ENCODE measurements around the gene CENPT.

CENPT gene, protein sequence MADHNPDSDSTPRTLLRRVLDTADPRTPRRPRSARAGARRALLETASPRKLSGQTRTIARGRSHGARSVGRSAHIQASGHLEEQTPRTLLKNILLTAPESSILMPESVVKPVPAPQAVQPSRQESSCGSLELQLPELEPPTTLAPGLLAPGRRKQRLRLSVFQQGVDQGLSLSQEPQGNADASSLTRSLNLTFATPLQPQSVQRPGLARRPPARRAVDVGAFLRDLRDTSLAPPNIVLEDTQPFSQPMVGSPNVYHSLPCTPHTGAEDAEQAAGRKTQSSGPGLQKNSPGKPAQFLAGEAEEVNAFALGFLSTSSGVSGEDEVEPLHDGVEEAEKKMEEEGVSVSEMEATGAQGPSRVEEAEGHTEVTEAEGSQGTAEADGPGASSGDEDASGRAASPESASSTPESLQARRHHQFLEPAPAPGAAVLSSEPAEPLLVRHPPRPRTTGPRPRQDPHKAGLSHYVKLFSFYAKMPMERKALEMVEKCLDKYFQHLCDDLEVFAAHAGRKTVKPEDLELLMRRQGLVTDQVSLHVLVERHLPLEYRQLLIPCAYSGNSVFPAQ

DNA sequence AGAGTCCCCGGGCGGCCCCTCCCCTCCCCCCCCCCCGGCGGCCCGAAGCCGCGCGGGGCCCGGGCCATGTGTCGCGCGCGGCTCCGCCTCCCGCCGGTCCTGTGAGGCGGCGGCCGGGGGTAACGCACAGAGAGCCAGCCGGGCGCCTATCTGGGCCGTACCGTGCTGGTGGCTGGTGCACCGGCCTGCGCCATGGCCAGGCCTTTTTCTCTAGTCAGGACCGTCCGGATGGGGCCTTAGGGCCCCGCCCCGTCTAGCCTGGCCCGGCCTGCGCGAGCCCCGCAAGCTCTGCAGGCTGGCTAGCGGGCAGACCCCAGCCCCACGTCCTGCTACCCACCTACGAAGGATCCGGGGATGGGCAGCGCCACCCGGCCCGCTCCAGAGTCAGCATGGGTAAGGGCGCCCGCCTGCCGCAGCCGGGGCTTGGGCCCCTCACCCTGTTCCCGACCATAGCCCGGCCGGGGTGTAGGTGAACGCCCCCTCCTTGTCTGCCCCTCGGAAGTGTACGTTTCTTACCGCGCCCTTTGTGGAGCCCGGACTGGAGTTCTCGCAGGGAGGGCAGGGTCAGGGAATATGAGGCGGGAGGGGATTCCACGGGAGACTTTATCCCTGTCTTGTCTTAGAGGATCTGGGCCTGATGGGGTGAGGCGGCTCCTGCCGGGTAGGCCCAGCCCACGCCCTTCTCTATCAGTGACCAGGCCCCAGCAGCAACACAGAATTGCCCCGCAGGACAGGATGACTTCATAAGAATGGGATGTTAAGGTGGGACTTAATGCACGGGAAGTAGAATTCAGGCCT is at the start of gene CENPT:
Gene CENPT, minus strand, starts transcription at position 630 of the 798 bp plus-strand sequence. CDS start 13,834 bp downstream, outside the sequence.
- DNase-seq = peak; percentile 65

DNA sequence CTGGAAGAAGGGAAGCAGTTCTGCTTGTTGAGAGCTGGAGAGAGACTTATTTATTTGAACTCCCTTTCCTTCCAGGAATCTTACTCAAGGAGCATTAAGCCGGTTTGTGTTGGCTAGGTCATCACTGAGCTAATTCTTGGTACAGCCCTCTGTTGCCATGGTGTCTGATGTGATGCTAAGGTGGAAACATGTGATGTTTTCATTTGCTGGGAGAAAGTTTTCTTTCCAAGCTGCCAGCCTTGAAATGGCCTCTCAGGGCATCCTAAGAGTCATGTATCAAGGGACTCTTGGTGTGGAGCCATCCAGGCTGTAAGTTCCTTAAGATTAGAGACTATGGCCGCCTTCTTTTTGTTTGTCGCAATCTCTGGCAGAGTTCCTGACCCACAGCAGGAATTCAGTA is 49.7 kb upstream of the CENPT start:
- no peak for DNase-seq

DNA sequence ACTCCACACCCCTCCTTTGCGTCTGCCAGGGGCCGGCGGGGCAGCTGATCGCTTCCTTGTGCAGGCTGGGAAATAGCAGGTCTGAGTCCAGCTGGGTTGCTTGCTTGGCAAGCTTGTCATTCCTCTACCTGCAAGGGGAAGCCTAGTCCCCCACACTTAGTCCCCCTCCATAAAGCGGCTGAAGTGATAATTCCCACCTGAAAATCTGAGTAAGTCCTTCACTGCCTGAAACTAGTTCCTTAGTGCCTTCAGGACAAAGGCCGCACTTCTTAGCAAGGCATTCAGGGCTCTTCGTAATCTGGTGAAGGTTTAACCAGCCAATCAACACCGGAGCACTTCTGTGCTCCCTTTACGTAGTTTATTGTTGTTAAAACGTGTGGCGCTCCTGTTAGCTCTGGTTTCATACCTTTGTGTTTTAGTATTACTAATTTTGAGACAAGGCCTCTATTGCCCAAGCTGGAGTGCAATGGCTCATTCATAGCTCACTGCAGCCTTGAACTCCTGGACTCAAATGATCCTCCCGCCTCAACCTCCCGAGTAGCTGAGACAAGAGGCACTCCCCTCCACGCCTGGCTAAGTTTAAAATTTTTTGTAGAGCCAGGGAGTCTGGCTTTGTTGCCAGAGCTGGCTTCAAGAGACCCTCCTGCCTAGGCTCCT is 46.4 kb upstream of the CENPT start:
- DNase-seq = no peak

DNA sequence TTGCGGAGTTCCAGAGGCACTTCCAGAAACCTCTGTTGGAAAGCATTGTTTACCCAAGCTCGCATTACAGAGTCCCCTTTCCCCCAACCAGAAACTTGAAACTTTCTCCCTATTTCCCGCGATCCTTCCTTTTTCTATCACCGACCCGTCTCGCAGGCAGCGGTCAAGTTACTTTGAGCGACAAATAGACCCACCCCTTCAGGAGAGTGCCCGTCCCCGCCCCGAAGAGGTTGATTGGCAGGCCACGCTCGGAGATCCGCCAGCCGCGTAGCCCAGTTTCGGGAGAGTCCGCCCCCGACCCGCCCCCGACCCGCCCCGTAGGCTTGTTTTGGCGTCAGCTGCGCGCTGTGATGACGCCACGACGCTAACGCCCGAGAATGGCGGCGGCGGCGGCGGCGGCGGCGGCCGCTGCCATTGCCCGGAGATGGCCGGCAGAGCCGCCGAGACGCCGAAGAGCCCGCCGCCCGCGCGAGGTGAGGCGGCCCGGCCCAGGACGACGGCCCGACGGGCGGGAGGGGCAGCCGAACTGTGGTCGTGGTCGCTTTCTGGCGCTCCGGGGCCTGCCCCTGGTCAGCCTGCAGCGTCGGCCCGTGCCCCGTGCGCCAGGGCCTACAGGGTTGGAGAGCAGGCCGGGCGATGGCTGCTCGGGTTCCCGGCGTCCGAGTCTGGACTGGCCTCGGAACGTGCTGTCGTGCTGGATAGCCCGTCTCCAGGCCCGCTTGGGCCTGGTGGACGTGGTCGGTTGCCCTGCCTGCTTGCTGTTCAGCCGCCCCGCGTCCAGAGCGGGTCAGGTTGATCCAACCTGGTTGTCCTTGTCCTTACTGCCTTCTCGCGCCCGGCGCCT is 45.6 kb upstream of the CENPT start, which contains the start of gene PSKH1:
Gene PSKH1, plus strand, starts transcription at position 356 of the 844 bp plus-strand sequence. CDS start 15,496 bp downstream, outside the sequence.
- DNase-seq = peak; percentile 93

DNA sequence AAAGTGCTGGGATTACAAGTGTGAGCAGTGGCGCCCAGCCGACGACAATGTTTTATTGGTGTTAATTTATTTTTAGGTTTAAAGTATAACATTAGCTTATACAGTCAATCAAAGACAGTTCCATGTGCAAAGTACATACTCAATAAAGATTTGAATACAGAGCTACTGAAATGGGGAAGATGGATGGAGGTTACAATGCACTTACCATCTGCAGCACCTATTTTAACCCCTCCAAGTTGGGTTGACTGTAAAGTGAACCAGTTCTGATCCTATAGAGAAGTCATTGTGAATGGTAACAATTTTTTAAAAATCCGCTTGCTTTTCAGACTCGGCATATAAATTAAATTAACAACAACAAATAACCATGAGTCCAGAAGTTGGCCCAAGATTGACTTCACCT is 44.9 kb upstream of the CENPT start:
- DNase-seq = no peak

DNA sequence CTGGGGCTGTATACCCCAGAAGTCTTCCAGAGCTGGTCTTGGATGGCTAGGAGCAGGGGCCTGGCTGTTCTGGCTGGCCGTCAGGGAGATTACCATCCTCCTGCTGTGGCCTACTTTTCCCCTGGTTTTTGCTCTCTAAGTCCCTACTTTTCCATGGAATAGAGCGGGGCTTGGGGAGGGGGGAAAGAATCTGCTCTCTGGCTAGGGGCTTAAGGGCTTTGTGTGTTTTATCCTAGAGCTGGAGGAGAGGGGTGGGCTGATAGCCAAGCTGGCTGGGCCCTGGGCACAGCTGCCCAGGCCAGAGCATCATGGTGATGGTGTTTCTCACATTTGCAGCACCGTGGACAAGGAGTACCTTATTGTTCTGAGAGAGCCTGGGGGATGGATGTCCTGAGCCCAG is 40.8 kb upstream of the CENPT start:
- DNase-seq = no peak

DNA sequence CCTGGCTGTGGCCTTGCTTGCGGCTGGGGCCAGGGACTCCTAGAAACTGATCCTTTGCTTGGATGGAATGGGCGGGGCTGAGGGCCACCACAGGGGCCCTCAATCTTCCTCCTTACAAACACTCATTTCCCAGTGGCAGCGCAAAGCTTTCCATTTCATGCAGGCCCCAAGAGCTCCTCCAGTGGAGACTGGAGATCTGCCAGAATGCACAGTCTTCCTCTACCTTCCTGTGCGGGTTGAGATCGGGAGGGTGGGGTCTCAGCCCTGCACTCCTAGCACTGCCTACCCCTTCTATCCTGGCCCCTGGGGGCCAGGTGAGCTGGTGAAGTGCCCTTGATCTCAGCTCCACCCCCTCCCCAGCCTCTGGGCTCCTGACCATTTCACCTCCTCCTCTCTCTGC is 38.9 kb upstream of the CENPT start:
- DNase-seq = no peak

DNA sequence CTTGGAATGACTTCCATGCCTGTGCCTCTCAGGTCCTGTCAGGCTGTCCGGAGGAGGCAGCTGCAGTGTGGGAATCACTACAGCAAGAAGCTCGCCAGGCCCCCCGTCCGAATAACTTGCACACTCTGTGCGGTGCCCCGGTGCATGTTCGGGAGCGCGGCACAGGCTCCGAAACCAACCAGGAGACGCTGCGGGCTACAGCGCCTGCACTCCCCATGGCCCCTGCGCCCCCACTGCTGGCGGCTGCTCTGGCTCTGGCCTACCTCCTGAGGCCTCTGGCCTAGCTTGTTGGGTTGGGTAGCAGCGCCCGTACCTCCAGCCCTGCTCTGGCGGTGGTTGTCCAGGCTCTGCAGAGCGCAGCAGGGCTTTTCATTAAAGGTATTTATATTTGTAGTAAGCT is 38.5 kb upstream of the CENPT start:
- no peak for DNase-seq

DNA sequence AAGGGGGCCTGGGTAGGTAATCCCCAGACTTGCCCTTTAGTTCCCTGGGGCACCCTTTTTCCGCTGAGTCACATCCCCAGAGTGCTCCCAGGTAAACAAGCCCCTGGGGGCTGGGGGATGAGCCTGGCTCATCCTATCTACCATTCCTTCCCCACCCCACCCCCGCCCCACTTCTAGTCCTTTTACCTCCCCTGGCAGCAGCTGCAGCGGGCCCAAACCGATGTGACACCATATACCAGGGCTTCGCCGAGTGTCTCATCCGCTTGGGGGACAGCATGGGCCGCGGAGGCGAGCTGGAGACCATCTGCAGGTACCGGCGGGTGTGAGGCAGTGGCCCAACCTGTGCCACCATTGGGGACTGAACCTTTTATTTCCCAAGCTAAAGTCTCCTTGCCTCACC is 38.1 kb upstream of the CENPT start:
- DNase-seq = no peak

DNA sequence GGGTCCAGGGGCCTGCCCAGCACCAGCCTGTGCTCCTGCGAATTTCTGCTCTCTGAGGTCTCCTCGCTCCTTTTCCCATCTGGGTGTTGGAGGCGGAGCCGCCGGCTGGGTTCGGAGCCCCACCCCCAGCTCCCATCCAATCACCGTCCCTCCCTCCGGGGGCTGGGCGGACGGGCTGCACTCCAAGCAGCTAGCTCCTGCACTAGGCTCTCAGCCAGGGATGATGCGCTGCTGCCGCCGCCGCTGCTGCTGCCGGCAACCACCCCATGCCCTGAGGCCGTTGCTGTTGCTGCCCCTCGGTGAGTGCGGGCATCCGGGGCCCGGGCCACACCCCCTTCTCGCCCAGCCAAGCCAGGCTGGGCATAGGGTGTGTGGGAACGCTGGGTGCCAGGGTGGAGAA is 37.2 kb upstream of the CENPT start, which contains the start of gene NRN1L:
Gene NRN1L, plus strand, starts transcription at position 202 of the 400 bp plus-strand sequence. Its CDS starts 19 bp downstream, at position 221.
- peak; percentile 31 for DNase-seq

DNA sequence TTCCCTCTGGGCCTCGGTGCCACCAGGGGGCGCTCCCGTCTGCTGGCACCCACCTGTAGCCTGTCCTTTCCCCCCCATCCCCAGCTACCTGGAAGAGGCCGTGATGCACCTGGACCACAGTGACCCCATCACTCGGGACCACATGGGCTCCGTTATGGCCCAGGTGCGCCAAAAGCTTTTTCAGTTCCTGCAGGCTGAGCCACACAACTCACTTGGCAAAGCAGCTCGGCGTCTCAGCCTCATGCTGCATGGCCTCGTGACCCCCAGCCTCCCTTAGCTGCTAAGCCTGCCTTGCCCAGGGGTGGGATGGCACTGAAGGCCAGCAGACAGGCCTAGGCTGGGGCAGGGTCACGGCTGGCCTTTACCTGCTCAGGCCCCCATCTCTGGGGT is 36.4 kb upstream of the CENPT start:
- peak; percentile 26 for DNase-seq

DNA sequence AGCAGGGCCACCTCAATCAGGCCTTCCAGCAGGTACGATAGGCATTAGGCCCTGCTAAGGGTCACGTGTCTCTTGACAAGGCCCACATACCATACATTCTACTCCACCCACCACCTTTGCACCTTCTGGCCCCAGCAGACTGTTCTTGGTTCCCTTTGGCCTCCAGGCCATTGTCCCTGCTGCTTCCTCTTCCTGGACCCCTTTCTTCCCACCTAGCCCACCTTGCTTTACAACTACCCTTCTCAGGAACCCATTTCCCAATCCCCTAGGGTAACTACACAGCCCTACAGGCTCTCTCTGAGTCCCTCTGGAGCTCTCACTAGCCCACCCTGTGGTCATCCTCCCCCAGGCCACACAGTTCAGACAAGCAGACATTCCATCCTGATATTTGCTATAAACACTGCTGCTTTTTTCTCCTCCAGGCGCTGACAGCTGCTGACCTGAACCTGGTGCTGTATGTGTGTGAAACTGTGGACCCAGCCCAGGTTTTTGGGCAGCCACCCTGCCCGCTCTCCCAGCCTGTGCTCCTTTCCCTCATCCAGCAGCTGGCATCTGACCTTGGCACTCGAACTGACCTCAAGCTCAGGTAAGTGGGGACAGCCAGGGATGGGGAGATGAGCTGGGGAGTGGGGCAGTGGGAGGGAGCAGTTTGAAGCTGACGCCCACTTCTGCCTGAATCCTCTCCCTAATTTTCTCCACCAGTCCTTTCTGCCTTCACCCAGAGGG is 35.8 kb upstream of the CENPT start:
- no peak for DNase-seq

DNA sequence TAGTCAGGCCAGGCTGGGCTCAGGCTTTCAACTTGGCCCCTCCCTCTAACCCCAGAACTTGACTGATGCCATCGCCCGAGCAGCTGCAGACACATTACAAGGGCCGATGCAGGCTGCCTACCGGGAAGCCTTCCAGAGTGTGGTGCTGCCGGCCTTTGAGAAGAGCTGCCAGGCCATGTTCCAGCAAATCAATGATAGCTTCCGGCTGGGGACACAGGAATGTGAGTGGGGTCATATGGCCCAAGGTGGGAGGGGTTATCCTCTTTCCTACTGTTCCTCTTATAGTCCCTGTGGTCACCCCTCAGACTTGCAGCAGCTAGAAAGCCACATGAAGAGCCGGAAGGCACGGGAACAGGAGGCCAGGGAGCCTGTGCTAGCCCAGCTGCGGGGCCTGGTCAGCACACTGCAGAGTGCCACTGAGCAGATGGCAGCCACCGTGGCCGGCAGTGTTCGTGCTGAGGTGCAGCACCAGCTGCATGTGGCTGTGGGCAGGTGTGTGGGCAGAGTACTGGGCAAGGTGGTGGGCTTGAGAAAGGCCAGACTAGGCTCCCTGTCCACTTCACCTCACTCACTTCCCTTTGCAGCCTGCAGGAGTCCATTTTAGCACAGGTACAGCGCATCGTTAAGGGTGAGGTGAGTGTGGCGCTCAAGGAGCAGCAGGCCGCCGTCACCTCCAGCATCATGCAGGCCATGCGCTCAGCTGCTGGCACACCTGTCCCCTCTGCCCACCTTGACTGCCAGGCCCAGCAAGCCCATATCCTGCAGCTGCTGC is 35.1 kb upstream of the CENPT start:
- no peak for DNase-seq

DNA sequence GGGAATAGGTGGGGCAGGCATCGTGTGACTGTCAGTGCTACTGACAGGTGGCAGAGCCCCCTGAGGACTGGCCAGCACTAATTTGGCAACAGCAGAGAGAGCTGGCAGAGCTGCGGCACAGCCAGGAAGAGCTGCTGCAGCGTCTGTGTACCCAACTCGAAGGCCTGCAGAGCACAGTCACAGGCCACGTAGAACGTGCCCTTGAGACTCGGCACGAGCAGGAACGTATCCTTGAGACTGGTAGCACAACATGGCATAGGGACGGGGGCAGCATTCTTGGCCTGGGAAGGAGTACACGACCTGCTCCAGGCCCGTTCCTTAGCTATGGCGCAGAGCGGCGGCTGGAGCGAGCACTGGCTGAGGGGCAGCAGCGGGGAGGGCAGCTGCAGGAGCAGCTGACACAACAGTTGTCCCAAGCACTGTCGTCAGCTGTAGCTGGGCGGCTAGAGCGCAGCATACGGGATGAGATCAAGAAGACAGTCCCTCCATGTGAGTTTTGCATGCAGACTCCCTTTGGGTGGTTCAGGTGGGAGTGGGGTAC is 34.2 kb upstream of the CENPT start:
- DNase-seq = no peak

DNA sequence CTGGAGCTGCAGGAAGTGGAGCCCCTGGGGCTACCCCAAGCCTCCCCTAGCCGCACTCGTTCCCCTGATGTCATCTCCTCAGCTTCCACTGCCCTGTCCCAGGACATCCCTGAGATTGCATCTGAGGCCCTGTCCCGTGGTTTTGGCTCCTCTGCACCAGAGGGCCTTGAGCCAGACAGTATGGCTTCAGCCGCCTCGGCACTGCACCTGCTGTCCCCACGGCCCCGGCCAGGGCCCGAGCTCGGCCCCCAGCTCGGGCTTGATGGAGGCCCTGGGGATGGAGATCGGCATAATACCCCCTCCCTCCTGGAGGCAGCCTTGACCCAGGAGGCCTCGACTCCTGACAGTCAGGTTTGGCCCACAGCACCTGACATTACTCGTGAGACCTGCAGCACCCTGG is 33.1 kb upstream of the CENPT start:
- DNase-seq = no peak

DNA sequence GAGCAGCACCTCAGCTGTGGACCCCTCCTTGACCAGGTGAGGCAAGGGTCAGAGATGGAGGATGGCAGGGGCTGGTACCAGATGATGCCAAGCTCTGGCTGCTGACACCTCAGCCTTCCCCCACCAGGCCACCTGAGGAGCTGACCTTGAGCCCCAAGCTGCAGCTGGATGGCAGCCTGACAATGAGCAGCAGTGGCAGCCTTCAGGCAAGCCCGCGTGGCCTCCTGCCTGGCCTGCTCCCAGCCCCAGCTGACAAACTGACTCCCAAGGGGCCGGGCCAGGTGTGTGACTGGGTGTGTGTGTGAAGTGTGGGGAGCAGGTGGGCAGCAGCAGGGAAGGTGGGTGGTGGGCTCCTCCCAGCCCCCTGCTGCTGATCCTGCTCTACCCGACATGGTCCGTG is 32.4 kb upstream of the CENPT start:
- DNase-seq = no peak

DNA sequence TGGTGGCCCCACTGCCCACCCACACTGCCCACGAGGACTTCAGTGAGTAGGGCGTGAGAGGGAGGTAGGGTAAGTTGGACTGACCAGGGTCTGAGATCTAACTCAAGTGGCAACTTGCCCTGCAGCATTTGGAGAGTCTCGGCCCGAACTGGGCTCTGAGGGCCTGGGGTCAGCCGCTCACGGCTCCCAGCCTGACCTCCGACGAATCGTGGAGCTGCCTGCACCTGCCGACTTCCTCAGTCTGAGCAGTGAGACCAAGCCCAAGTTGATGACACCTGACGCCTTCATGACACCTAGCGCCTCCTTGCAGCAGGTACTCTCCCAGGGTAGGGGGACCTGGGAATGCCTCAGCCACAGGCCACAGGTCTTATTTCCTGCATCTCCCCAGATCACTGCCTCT is 32.0 kb upstream of the CENPT start:
- DNase-seq = no peak

DNA sequence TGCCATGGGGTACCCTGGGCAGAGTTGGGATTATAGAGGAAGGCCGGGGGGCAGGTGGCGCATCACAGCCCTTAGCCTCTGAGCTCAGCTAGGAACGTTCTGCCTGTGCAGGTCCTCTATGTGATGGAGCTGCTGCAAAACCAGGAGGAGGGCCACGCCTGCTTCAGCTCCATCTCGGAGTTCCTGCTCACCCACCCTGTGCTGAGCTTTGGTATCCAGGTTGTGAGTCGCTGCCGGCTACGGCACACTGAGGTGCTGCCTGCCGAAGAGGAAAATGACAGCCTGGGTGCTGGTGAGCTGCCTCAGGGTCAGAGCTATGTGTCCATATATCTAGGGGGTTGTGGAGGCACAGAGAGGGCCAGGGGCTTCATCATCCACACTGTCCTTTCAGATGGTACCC is 31.4 kb upstream of the CENPT start:
- no peak for DNase-seq

DNA sequence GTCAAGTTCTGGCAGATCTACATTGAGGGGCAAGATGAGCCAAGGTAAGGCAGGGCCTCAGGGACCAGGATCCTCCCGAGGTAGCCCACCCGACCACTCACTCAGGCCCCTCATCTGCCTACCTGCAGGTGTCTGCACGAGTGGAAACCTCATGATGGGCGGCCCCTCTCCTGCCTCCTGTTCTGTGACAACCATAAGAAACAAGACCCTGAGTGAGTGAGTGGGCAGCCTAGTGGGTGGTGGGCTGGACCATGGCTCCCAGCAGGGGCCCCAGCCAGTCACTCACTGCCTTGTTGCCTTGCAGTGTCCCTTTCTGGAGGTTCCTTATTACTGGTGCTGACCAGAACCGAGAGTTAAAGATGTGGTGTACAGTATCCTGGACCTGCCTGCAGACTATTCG is 30.7 kb upstream of the CENPT start:
- no peak for DNase-seq

DNA sequence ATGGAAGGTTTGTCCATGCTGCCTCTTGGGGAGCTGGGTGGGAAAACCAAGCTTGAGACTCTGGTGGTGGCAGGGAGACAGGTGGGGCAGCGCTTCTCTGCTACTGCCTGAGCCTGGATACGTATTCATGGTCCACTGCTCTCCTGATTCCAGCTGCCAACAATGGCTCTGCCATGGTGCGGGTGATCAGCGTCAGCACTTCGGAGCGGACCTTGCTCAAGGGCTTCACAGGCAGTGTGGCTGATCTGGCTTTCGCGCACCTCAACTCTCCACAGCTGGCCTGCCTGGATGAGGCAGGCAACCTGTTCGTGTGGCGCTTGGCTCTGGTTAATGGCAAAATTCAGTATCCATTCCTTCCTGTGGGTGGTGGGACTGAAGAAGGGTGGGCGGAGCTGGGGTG is 29.6 kb upstream of the CENPT start:
- no peak for DNase-seq

Data from NCI-H345 (cell line).